Skeletal muscle tissue (tissue), 4 donors: ENCODE measurements around the gene EIF2S3. TPM values are rescaled to one million over a fixed set of nuclear protein-coding genes. Genes with fewer than 3 reads are reported as not detected.

ENCODE experiments used
- H3K27ac ChIP-seq: one replicate; pipeline ENCODE4 v1.7.0; 2013; ENCODE audit warnings: mild to moderate bottlenecking, low read depth, low read length, inconsistent platforms
- H3K27me3 ChIP-seq, 3 donors: one replicate each; pipeline ENCODE4 v1.7.0; 2013; ENCODE audit warnings: low read length in 3 of 3; ENCODE audit not compliant: control insufficient read depth in 3 of 3, insufficient read depth in 3 of 3
- H3K36me3 ChIP-seq, 3 donors: one replicate each; pipeline ENCODE4 v1.7.0; 2013; ENCODE audit warnings: low read length in 3 of 3; ENCODE audit not compliant: control insufficient read depth in 3 of 3, insufficient read depth in 3 of 3
- H3K4me1 ChIP-seq, 3 donors: one replicate each; pipeline ENCODE4 v1.7.0; 2013; ENCODE audit warnings: low read length in 3 of 3, mild to moderate bottlenecking in 3 of 3; ENCODE audit not compliant: control insufficient read depth in 3 of 3, insufficient read depth in 3 of 3
- H3K4me3 ChIP-seq, 3 donors: one replicate each; pipeline ENCODE4 v1.7.0; 2013; ENCODE audit warnings: low read length in 3 of 3
- H3K9ac ChIP-seq, 3 donors: one replicate each; pipeline ENCODE4 v1.7.0; 2013; ENCODE audit warnings: low read length in 3 of 3, mild to moderate bottlenecking in 3 of 3, moderate library complexity in 2 of 3, low read depth in 1 of 3
- H3K9me3 ChIP-seq, 3 donors: one replicate each; pipeline ENCODE4 v1.7.0; 2013; ENCODE audit warnings: low read length in 3 of 3; ENCODE audit not compliant: control insufficient read depth in 3 of 3
- total RNA-seq: library from RNA; depleted of rRNA; stranded (reverse); fragments of >200 nt; gene quantifications from one replicate; pipeline ENCODE4 v1.2.3, GENCODE V29; 2014
- donor health status: Osteomylitis.

Gene EIF2S3
- total RNA-seq: 189 TPM

DNA sequence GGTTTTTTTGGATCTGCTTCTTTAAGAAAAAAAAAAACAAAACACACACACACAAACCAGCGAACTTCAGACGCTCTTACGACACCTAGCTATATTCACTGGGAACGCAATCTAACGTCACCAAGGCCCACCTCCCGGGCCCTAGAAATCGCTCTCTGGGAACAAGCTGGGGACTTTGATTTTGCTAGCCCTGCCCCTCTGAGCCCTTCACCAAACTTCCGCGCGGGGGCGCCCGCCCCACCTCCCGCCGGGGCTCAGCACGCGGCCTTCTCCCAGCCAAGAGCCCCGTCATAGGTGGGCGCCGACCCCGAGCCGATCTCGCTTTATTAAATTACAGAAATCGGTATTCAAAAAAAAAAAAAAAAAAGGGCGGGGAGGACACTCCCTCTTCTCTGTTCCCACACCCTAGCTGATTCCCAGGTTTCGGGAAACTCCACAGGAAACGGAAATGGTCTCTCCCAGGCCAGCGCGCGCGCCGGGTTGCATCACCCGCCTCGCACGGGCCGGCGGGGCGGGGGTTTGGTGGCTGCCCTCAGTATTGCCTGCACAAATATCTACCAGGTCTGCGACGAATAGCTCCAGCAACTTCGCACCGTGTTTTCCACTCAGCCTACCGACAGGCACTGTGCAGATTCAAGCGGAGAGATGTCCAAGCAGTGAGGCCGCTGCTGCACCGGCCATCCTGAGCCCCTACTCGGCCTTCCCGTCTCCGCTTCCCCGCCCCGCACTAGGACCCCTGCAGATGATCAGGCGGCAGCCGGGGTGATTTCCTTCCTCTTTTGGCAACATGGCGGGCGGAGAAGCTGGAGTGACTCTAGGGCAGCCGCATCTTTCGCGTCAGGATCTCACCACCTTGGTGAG is at the start of gene EIF2S3:
Gene EIF2S3 (plus strand): TSS at position 775 of the 861 bp plus-strand sequence. CDS start 13 bp downstream, at position 788.
- H3K9ac ChIP-seq: peak within 1 kb of the TSS in 2 of 3 donors; percentile 90 to 96
- no peaks in the 10 kb centered on the region for H3K9me3 ChIP-seq
- peak within 1 kb of the TSS; percentile 92 to 99 (median 93) for H3K4me3 ChIP-seq
- H3K27me3 ChIP-seq: no peaks in the 10 kb centered on the region
- H3K4me1 ChIP-seq: peaks cover 0 to 6% (median 0%) of the 10 kb centered on the region in 3 donors
- peak within 1 kb of the TSS; percentile 91 for H3K27ac ChIP-seq
- peaks cover 3 to 17% (median 7%) of the 10 kb centered on the region in 3 donors for H3K36me3 ChIP-seq

DNA sequence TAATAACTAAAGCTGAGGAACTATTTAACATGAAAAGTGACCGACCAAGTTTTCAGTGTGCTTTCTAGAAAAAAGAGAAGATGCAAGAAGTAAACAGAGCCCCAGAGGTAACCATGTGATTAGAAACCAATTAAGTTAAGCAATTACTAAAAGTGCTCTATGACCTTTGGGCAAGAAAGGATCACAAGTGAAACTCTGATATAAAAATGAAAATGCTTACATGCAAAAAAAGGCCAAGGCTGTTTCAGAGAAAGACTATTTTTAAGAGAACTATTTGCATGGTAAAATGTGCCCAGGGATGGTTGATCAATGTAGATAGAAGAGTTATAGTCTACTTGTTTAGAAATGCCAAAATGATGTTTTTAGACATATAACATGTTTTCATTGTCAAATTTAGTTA is 49.7 kb upstream of the EIF2S3 start:
- H3K9ac ChIP-seq: no peak overlapping the region
- H3K4me1 ChIP-seq: no peaks in the 10 kb centered on the region
- no peak overlapping the region for H3K27ac ChIP-seq
- no peak overlapping the region for H3K4me3 ChIP-seq
- H3K27me3 ChIP-seq: no peaks in the 10 kb centered on the region
- H3K36me3 ChIP-seq: peaks cover 0 to 4% (median 2%) of the 10 kb centered on the region in 3 donors
- H3K9me3 ChIP-seq: no peaks in the 10 kb centered on the region

DNA sequence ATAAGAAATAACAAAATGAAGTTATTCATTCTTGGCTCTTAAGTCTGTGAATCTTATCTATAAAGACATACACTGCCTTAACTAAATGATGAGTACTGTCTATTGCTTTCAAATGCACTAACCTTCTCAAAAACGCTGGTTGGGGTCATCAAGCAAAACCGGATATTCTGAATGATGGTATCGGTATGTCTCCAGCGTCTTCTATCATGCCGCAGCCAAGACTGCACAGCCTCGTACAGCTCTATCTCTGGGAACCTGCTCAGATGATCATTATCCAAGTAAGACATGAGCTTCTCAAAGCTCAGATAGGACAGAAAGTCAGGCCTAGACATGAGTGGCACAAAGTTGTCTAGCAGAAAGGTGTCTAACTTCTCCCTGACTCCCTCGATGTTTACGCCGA is 48.9 kb upstream of the EIF2S3 start:
- no peak overlapping the region for H3K27ac ChIP-seq
- no peaks in the 10 kb centered on the region for H3K4me1 ChIP-seq
- peaks cover 0 to 4% (median 2%) of the 10 kb centered on the region in 3 donors for H3K36me3 ChIP-seq
- no peaks in the 10 kb centered on the region for H3K27me3 ChIP-seq
- no peak overlapping the region for H3K9ac ChIP-seq
- no peak overlapping the region for H3K4me3 ChIP-seq
- H3K9me3 ChIP-seq: no peaks in the 10 kb centered on the region

DNA sequence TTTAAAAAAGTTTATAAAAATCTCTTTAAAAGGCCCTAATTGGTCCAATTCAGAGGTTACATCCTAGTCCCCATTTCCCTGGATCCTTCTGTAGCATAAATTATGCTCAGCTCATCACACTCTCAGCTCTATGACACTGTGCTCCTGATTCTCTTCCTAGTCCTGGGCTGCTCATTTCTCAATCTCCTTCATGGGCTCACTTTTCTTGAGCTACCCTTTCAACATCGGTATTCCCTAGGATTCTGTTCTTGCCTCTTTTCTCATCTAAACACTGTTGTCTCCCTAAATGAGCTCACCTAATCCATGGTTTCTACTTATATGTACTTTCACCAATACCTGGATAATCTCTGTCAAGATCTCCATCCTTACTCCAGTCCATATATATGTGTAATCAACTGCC is 42.5 kb upstream of the EIF2S3 start:
- Histone ChIP-seq H3K36me3 (no peaks in the 10 kb centered on the region), H3K27ac (no peak overlapping the region), H3K4me1 (no peaks in the 10 kb centered on the region), H3K4me3 (no peak overlapping the region), H3K9ac (no peak overlapping the region), H3K9me3 (no peaks in the 10 kb centered on the region), H3K27me3 (no peaks in the 10 kb centered on the region)

DNA sequence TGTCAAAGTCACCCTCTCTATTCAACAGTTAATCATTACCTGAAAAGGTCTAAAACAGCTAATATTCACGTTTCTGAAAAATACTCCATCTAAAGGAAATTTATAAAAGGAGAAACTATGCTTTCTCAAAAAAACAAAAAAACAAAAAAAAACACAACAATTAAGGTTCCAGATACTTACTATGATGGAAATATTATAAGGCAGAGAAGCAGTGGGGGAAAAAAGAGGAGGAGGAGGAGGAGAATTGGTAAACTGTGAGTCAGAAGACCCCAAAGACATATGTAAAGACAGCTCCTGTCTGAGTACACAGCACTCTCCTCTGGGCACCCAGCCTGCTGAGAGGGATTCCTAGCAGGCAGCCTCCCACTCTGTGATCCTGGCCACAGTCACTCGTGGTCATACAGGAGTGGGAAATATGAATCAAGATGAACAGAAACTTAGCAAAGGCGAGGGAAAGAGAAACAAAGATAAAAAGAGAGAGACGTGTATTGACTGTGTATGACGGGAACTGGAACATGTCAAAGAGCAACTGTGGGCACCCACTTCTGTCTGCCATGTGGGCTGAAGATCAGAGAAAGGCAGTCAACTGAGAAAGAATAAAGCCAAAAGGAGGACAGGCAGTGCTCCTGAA is 40.3 kb upstream of the EIF2S3 start:
- no peaks in the 10 kb centered on the region for H3K9me3 ChIP-seq
- no peaks in the 10 kb centered on the region for H3K27me3 ChIP-seq
- H3K36me3 ChIP-seq: no peaks in the 10 kb centered on the region
- H3K9ac ChIP-seq: no peak overlapping the region
- H3K4me3 ChIP-seq: no peak overlapping the region
- H3K27ac ChIP-seq: no peak overlapping the region
- peaks cover 0 to 2% (median 0%) of the 10 kb centered on the region in 3 donors for H3K4me1 ChIP-seq

DNA sequence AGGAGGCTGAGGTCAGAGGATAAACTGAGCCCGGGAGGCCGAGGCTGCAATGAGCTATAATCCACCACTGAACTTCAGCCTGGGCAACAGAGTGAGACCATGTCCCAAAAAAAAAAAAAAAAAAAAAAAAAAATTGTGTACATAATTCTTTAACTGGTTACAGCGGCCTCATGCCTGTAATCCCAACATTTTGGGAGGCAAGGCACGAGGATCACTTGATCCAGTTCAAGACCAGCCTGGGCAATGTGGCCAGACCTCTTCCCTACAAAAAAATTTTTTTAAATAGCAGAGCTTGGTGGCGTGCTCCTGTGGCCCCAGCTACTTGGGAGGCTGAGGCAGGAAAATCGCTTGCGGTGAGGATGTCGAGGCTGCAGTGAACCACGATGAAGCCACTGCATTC is 37.1 kb upstream of the EIF2S3 start:
- Histone ChIP-seq H3K27me3 (no peaks in the 10 kb centered on the region), H3K27ac (no peak overlapping the region), H3K36me3 (no peaks in the 10 kb centered on the region), H3K9ac (no peak overlapping the region), H3K4me1 (peaks cover 0 to 4% (median 4%) of the 10 kb centered on the region in 3 donors), H3K9me3 (no peaks in the 10 kb centered on the region), H3K4me3 (no peak overlapping the region)

DNA sequence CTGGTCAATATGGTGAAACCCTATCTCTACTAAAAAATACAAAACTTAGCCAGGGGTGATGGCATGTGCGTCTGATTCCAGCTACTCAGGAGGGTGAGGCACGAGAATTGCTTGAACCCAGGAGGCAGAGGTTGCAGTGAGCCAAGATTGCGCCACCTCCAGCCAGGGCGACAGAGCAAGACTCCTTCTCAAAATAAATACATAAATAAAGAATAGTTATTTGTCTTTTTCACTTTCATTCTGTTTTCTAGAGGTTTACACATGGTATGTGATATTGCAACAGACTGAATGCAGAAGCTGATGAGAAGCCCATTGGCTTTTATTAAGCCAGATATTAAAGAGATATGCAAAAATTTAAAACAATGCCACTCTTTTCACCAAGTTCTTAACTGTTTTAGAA is 35.9 kb upstream of the EIF2S3 start:
- Histone ChIP-seq H3K27ac (no peak overlapping the region), H3K27me3 (no peaks in the 10 kb centered on the region), H3K36me3 (no peaks in the 10 kb centered on the region), H3K9ac (no peak overlapping the region), H3K4me3 (no peak overlapping the region), H3K4me1 (peaks cover 0 to 4% (median 4%) of the 10 kb centered on the region in 3 donors), H3K9me3 (no peaks in the 10 kb centered on the region)

DNA sequence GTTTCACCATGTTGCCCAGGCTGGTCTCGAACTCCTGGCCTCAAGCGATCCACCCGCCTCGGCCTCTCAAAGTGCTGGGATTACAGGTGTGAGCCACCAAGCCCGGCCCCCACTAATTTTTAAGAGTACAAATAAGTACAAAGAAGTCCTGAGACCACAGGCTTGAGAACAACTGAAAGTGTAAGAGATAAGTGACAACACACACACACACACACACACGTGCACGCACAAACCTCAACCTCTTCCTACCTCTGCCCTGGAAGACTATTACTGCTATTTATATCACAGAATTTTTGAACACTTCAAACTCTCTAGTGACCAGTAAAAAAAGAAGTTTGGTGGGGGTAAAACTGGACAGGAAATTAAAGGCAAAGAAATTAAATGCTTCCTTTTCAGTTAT is 35.3 kb upstream of the EIF2S3 start:
- Histone ChIP-seq H3K4me3 (no peak overlapping the region), H3K9ac (no peak overlapping the region), H3K36me3 (no peaks in the 10 kb centered on the region), H3K27me3 (no peaks in the 10 kb centered on the region), H3K9me3 (no peaks in the 10 kb centered on the region), H3K27ac (no peak overlapping the region), H3K4me1 (peaks cover 0 to 4% (median 4%) of the 10 kb centered on the region in 3 donors)

DNA sequence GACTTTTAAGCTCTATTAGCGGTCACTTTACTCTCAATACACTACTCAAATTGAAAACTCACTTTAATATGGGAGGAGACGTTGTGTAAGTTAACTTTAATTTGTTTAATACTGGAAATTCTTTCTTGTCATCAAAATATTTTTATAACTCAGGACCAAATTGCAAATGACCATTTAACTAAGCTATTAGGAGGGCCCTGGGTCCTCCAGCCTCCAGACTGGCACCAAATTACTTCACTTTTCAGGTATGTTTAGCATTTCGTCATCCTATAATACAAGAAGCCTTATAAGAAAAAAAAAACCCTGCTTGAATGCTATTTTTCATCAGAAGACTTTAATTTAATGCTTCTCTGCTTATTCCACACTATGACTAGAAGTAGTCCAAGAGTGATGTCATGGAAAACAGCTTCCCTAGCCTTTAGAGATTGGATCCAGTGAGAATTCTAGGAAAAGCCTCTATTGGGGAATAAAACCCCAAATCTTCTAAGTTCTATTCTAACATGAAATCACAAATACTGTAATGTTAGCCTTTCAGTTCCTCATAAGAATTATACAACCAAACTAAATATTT is 34.4 kb upstream of the EIF2S3 start:
- Histone ChIP-seq H3K36me3 (no peaks in the 10 kb centered on the region), H3K9ac (no peak overlapping the region), H3K27me3 (no peaks in the 10 kb centered on the region), H3K4me1 (peaks cover 0 to 4% (median 4%) of the 10 kb centered on the region in 3 donors), H3K9me3 (no peaks in the 10 kb centered on the region), H3K4me3 (no peak overlapping the region), H3K27ac (no peak overlapping the region)

DNA sequence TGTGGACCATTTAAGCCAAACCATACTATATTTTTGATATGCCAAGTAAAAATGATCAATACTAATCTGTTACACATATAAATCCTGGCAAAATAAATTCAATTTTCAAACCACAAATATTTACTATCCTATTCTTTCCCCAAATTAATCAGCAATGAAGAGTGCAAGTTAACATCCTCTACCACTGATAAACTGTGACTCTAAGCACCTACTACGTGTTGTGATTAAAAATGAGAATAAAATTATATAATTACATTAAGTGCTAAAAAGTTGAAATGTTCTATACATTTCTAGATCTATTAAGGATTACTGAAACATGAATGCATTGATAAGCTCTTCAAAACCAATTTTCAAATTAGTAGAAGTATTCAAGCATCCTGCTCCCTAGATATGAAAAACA is 31.2 kb upstream of the EIF2S3 start:
- peak overlapping the region in 2 of 3 donors; percentile 76 to 82 for H3K4me3 ChIP-seq
- no peaks in the 10 kb centered on the region for H3K36me3 ChIP-seq
- no peaks in the 10 kb centered on the region for H3K27me3 ChIP-seq
- no peaks in the 10 kb centered on the region for H3K9me3 ChIP-seq
- H3K9ac ChIP-seq: peak overlapping the region; percentile 80 to 87 (median 81)
- peaks cover 0 to 4% (median 4%) of the 10 kb centered on the region in 3 donors for H3K4me1 ChIP-seq
- H3K27ac ChIP-seq: no peak overlapping the region
